Stimulated activated CD4-positive, alpha-beta T cell treated with anti-CD3 and anti-CD28 coated beads, Interleukin-15, amount 100 ng/mL, for 1 hour (primary cell): Measurements from ENCODE around the gene ACOX1.

ENCODE experiments used
- DNase-seq, 2 donors: peaks; one replicate each; pipeline ENCODE4 v3.0.0-alpha.2; 2020; ENCODE audit warnings: low read depth in 1 of 2, low spot score in 1 of 2

The ACOX1 gene

GRCh38 chr17:75909812-75910274 is 69.1 kb downstream of the ACOX1 start:
- DNase-seq = no peak

- no peak for DNase-seq
Observed at GRCh38 chr17:75909051-75909811, 69.7 kb downstream of the ACOX1 start.

GRCh38 chr17:75908201-75908600 is 70.8 kb downstream of the ACOX1 start:
- DNase-seq = no peak

GRCh38 chr17:75906143-75906884 is 72.7 kb downstream of the ACOX1 start:
- no peak for DNase-seq

- DNase-seq = peak; percentile 89 to 93
Observed at GRCh38 chr17:75904749-75905521, 74.0 kb downstream of the ACOX1 start, which contains the start of gene MRPL38. MRPL38 (minus strand) TSS chr17:75904884; CDS start chr17:75904875, 9 bp downstream.

GRCh38 chr17:75902406-75902805 is 76.6 kb downstream of the ACOX1 start:
- DNase-seq = no peak

GRCh38 chr17:75901727-75902126 is 77.2 kb downstream of the ACOX1 start:
- DNase-seq = no peak

GRCh38 chr17:75900691-75901533 is 78.1 kb downstream of the ACOX1 start:
- no peak for DNase-seq

- DNase-seq = no peak
Observed at GRCh38 chr17:75899767-75900468, 79.0 kb downstream of the ACOX1 start.

GRCh38 chr17:75899353-75899752 is 79.6 kb downstream of the ACOX1 start:
- no peak for DNase-seq

- no peak for DNase-seq
Observed at GRCh38 chr17:75898791-75899190, 80.2 kb downstream of the ACOX1 start.

GRCh38 chr17:75898065-75898464 is 80.9 kb downstream of the ACOX1 start:
- DNase-seq = no peak

GRCh38 chr17:75897160-75898019 is 81.6 kb downstream of the ACOX1 start:
- DNase-seq = no peak

- peak; percentile 59 to 78 for DNase-seq
Observed at GRCh38 chr17:75896415-75897159, 82.4 kb downstream of the ACOX1 start, which contains the start of gene TRIM65. TRIM65 (minus strand) TSS chr17:75896951; CDS start chr17:75896937, 14 bp downstream.

- DNase-seq = no peak
Observed at GRCh38 chr17:75895370-75896155, 83.4 kb downstream of the ACOX1 start.

- no peak for DNase-seq
Observed at GRCh38 chr17:75894049-75894733, 84.8 kb downstream of the ACOX1 start.
